RWPE2 (cell line): Measurements from ENCODE around the gene SPATC1L.

Experiments
- ATAC-seq: fragments of 200-7000 bp; cut with Tn5 transposase; 3 replicates; pipeline ENCODE4 v1.9.1; 2021; ENCODE audit warnings: low read depth
- DNase-seq: peaks from one replicate; pipeline ENCODE4 v3.0.0-alpha.2; 2020; ENCODE audit warnings: low spot score
- H3K27ac ChIP-seq: fragments of 450-650 bp; 2 replicates; pipeline ENCODE4 v1.5.1; 2017; ENCODE audit warnings: mild to moderate bottlenecking; ENCODE audit not compliant: poor library complexity, severe bottlenecking
- H3K27me3 ChIP-seq: fragments of 250-450 bp; sonication (Bioruptor Pico); 2 replicates; pipeline ENCODE4 v1.5.1; 2021; ENCODE audit warnings: mild to moderate bottlenecking, moderate library complexity; ENCODE audit not compliant: insufficient read depth, poor library complexity, severe bottlenecking
- H3K36me3 ChIP-seq: fragments of 250-450 bp; sonication (Bioruptor Pico); 2 replicates; pipeline ENCODE4 v1.5.1; 2020; ENCODE audit warnings: low read depth, mild to moderate bottlenecking, moderate library complexity
- H3K4me1 ChIP-seq: fragments of 250-450 bp; sonication (Bioruptor Pico); 2 replicates; pipeline ENCODE4 v1.5.1; 2021; ENCODE audit warnings: mild to moderate bottlenecking, moderate library complexity; ENCODE audit not compliant: insufficient read depth, poor library complexity, severe bottlenecking
- H3K4me3 ChIP-seq: fragments of 250-450 bp; sonication (Bioruptor Pico); 2 replicates; pipeline ENCODE4 v1.5.1; 2021; ENCODE audit warnings: mild to moderate bottlenecking, moderate library complexity; ENCODE audit not compliant: severe bottlenecking
- H3K9me3 ChIP-seq: fragments of 250-450 bp; sonication (Bioruptor Pico); 2 replicates; pipeline ENCODE4 v1.5.1; 2021; ENCODE audit warnings: mild to moderate bottlenecking, moderate library complexity; ENCODE audit not compliant: severe bottlenecking
- TF ChIP-seq, protein P1 (sequence below): fragments of 450-650 bp; IDR thresholded peaks from one replicate; pipeline ENCODE4 v1.5.1; 2017; ENCODE audit warnings: mild to moderate bottlenecking, moderate library complexity; ENCODE audit not compliant: poor library complexity, severe bottlenecking

SPATC1L gene

DNA sequence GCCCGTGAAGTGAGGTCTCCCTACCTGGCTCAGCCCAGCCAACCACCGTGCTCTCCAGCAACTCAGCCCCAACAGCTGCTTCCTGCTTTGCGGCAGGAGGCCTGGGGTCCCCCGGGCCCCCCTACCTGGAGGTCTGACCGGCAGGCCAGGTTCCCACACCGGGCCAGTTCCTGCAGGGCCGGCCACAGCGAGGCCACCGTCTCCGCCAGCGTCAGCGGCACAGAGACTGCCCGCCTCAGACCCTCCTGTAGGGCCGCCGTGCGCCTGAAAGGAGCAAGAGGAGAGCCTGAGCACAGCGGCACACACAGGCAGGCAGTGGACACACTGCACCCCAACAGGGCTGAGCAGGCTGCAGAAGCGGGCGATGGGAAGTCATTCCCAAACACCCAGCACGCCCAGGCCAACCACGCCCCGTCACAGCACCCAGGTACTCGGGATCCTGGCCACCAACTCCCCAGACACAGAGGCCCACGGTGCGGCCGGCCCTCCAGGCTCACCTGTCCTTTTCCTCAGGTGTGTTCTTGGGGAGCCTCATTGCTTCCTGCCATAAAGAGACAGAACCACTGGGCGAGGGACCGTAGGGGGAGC, 45.8 kb downstream of the SPATC1L start:
- Histone ChIP-seq H3K4me3 (no peak overlapping the region), H3K4me1 (no peaks in the 10 kb centered on the region), H3K27me3 (no peaks in the 10 kb centered on the region), H3K27ac (no peak overlapping the region), H3K36me3 (no peaks in the 10 kb centered on the region), H3K9me3 (no peaks in the 10 kb centered on the region)
- ATAC-seq, result no peak
- TF ChIP-seq, protein P1, sequence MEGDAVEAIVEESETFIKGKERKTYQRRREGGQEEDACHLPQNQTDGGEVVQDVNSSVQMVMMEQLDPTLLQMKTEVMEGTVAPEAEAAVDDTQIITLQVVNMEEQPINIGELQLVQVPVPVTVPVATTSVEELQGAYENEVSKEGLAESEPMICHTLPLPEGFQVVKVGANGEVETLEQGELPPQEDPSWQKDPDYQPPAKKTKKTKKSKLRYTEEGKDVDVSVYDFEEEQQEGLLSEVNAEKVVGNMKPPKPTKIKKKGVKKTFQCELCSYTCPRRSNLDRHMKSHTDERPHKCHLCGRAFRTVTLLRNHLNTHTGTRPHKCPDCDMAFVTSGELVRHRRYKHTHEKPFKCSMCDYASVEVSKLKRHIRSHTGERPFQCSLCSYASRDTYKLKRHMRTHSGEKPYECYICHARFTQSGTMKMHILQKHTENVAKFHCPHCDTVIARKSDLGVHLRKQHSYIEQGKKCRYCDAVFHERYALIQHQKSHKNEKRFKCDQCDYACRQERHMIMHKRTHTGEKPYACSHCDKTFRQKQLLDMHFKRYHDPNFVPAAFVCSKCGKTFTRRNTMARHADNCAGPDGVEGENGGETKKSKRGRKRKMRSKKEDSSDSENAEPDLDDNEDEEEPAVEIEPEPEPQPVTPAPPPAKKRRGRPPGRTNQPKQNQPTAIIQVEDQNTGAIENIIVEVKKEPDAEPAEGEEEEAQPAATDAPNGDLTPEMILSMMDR, result no peak
- DNase-seq, result no peak

DNA sequence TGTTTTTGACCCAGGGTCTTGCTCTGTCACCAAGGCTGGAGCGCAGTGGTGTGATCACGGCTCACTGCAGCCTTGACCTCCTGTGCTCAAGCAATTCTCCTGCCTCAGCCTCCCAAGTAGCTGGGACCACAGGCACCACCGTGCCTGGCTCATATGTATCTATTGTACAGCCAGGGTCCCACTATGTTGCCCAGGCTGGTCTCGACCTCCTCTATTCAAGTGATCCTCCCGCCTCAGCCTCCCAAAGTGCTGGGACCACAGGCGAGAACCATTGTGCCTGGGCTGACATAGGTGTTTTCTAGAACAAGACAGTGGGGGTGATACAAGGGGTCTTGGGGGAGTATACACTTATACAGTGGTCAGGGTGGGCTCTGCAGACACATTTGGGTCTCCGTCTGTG, 46.4 kb downstream of the SPATC1L start:
- no peak overlapping the region for H3K27ac ChIP-seq
- no peaks in the 10 kb centered on the region for H3K36me3 ChIP-seq
- no peaks in the 10 kb centered on the region for H3K4me1 ChIP-seq
- TF ChIP-seq, protein P1, result no peak
- H3K4me3 ChIP-seq, result no peak overlapping the region
- no peaks in the 10 kb centered on the region for H3K27me3 ChIP-seq
- H3K9me3 ChIP-seq, result no peaks in the 10 kb centered on the region
- ATAC-seq (no peak), DNase-seq (no peak)

DNA sequence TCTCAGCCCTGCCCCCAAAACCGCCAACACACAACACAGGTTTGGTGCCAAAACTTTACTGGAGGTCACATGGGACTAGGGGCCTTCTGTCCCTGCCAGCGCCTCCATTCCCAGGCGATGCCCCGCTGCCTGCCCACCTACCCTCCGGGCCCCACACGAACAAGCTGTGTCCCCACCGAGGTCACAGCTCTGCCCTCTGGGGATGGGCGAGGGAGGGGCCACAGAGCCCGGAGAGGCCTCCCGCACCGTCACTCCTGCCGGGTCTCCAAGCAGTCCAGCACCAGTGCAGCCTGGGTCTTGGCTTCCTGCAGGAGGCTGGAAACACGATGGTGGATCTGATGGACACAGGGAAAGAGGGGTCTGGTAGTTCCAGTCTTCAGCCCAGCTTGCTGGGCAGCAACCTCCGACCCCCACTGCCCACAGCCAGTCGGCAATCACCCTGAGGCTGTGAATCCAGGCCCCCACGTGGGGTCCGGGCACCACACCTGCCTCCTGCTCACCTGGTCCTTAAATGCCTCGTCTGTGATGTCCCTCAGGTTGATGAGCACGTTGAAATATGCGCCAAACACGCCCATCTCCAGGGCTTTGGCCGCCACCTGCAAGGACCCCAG, 47.4 kb downstream of the SPATC1L start:
- no peak overlapping the region for H3K4me3 ChIP-seq
- H3K27ac ChIP-seq, result no peak overlapping the region
- TF ChIP-seq, protein P1, result no peak
- no peak for DNase-seq
- ATAC-seq, result no peak
- H3K9me3 ChIP-seq, result no peaks in the 10 kb centered on the region
- no peaks in the 10 kb centered on the region for H3K36me3 ChIP-seq
- H3K4me1 ChIP-seq, result no peaks in the 10 kb centered on the region
- H3K27me3 ChIP-seq, result no peaks in the 10 kb centered on the region

DNA sequence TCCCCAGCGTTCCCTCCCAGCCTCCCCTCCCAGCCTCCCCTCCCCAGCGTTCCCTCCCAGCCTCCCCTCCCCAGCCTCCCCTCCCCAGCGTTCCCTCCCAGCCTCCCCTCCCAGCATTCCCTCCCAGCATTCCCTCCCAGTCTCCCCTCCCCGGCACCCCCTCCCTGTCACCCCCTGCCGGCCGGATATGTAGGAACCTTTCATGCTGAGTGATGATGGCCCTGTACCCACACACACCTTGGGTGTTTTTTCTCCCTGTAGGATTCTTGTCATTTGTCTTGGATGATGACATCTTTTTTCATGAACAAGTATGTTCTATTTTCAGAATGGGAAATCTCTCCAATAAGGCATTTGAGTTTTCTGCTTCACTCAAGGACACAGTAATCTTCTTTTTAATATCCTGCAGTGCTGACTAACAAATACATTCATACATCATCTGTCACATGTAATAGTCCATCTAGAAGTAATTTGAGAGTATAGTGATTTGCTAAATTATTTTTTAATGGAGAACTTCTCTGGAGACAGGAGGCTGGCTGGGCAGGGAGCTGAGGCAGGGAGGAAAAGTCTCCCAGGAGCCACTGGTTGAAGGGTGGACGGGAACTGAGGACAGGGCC, 48.4 kb downstream of the SPATC1L start:
- Histone ChIP-seq H3K9me3 (no peaks in the 10 kb centered on the region), H3K27ac (no peak overlapping the region), H3K36me3 (no peaks in the 10 kb centered on the region), H3K4me3 (no peak overlapping the region), H3K27me3 (no peaks in the 10 kb centered on the region), H3K4me1 (no peaks in the 10 kb centered on the region)
- DNase-seq, result no peak
- no peak for ATAC-seq
- TF ChIP-seq, protein P1, result no peak
